Measurements from ENCODE around the gene CNOT3.
"Not testable (repeated sequence)": the region's sequence is repeated elsewhere in the genome, so short reads cannot be mapped to it uniquely, and the experiment has no call there.

CNOT3 gene
- 32.1 to 50.4 (median 35.9) reads per million in 9 experiments for total RNA-seq

GRCh38 chr19:54137699-54138488 is at the start of gene CNOT3:
CNOT3 (plus strand) TSS chr19:54137762; CDS start chr19:54142979, 5,217 bp downstream.
- peak within 1 kb of the TSS; percentile 86 to 95 for H3K4me3 Mint-ChIP-seq
- ATAC-seq (replicated peaks) (no peak), DNase-seq (peak; percentile 32 to 45 (median 33))
- peaks cover 36% of the 10 kb centered on the region for H3K36me3 Mint-ChIP-seq (ENCODE audit: insufficient read depth)
- peak within 1 kb of the TSS; percentile 89 to 98 for H3K27ac Mint-ChIP-seq
- H3K27me3 Mint-ChIP-seq = no peaks in the 10 kb centered on the region
- H3K4me1 Mint-ChIP-seq (ENCODE audit: low read depth in 2 of 2) = peaks cover 45 to 46% of the 10 kb centered on the region in 2 donors
- no peaks in the 10 kb centered on the region for H3K9me3 Mint-ChIP-seq

DNA sequence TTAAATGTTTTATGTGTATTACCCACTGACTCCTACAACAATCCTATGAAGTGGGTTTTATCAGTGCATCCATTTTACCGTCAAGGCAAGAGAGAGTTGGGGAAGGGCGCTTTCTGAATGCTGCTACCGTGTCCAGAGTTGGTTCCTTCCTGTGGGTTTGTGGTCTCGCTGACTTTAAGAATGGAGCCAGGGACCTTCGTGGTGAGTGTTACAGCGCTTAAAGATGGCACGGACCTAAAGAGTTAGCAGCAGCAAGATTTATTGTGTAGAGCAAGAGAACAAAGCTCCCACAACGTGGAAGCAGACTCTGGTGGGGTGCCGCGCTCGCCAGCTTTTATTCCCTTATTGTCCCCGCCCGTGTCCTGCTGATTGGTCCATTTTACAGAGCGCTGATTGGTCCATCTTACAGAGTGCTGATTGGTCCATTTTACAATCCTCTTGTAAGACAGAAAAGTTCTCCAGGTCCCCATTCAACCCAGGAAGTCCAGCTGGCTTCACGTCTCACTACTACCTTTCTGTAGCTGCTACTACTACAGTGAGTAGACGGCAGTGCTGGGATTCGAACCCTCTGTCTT is 43.0 kb upstream of the CNOT3 start:
- peak overlapping the region; percentile 15 to 61 for H3K4me3 Mint-ChIP-seq
- H3K36me3 Mint-ChIP-seq (ENCODE audit: insufficient read depth) = peaks cover 21% of the 10 kb centered on the region
- peaks cover 0 to 6% of the 10 kb centered on the region in 2 donors for H3K27me3 Mint-ChIP-seq
- peaks cover 7 to 11% of the 10 kb centered on the region in 2 donors for H3K4me1 Mint-ChIP-seq (ENCODE audit: low read depth in 2 of 2)
- DNase-seq (no peak), ATAC-seq (replicated peaks) (no peak)
- H3K27ac Mint-ChIP-seq = no peak overlapping the region
- no peaks in the 10 kb centered on the region for H3K9me3 Mint-ChIP-seq

- H3K4me1 Mint-ChIP-seq (ENCODE audit: low read depth in 2 of 2) = peaks cover 7 to 11% of the 10 kb centered on the region in 2 donors
- no peaks in the 10 kb centered on the region for H3K9me3 Mint-ChIP-seq
- H3K4me3 Mint-ChIP-seq = peak overlapping the region; percentile 61 to 85
- peak overlapping the region; percentile 93 to 98 for H3K27ac Mint-ChIP-seq
- DNase-seq (no peak), ATAC-seq (replicated peaks) (no peak)
- peaks cover 20% of the 10 kb centered on the region for H3K36me3 Mint-ChIP-seq (ENCODE audit: insufficient read depth)
- peaks cover 0 to 6% of the 10 kb centered on the region in 2 donors for H3K27me3 Mint-ChIP-seq
Measured at GRCh38 chr19:54095136-54095858, 42.3 kb upstream of the CNOT3 start.

DNA sequence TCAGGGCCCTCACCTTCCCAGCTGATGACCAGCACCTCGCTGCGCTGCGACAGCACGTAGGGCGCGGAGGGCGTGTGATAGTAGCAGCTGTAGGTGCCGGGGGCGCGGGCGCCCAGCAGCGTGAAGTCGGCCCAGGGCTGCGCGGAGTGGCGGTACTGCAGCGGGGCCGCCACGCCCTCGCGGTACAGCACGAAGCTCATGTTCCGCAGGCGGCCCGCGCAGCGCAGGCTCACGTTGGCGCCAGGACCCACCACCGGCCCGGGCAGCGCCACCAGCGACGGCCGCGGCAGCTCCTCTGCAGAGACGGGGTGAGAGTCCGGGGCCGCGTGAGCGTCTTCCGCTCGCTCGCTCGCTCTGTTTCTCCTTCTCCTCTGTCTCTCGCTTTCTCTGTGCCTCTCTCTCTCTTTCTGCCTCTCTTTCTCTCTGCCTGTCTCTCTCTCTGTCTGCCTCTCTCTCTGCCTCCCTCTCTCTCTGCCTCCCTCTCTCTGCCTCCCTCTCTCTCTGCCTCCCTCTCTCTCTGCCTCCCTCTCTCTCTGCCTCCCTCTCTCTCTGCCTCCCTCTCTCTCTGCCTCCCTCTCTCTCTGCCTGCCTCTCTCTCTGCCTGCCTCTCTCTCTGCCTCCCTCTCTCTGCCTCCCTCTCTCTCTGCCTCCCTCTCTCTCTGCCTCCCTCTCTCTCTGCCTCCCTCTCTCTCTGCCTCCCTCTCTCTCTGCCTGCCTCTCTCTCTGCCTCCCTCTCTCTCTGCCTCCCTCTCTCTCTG is 41.5 kb upstream of the CNOT3 start:
- ATAC-seq (replicated peaks) (peak; percentile 93), DNase-seq (peak; percentile 43 to 57 (median 50))
- H3K4me1 Mint-ChIP-seq (ENCODE audit: low read depth in 2 of 2) = peaks cover 7 to 11% of the 10 kb centered on the region in 2 donors
- H3K4me3 Mint-ChIP-seq = peak overlapping the region; percentile 61 to 85
- peaks cover 20% of the 10 kb centered on the region for H3K36me3 Mint-ChIP-seq (ENCODE audit: insufficient read depth)
- H3K27ac Mint-ChIP-seq = peak overlapping the region; percentile 93 to 98
- H3K9me3 Mint-ChIP-seq, H3K27me3 Mint-ChIP-seq: not testable (repeated sequence)

- H3K9me3 Mint-ChIP-seq = no peaks in the 10 kb centered on the region
- H3K4me1 Mint-ChIP-seq (ENCODE audit: low read depth in 2 of 2) = peaks cover 11 to 14% of the 10 kb centered on the region in 2 donors
- H3K27ac Mint-ChIP-seq = peak overlapping the region; percentile 93 to 98
- peaks cover 0 to 6% of the 10 kb centered on the region in 2 donors for H3K27me3 Mint-ChIP-seq
- ATAC-seq (replicated peaks) = peak; percentile 24
- H3K36me3 Mint-ChIP-seq (ENCODE audit: insufficient read depth) = peaks cover 20% of the 10 kb centered on the region
- no peak for DNase-seq
- peak overlapping the region; percentile 61 to 85 for H3K4me3 Mint-ChIP-seq
Measured at GRCh38 chr19:54096617-54097106, 40.9 kb upstream of the CNOT3 start.

DNA sequence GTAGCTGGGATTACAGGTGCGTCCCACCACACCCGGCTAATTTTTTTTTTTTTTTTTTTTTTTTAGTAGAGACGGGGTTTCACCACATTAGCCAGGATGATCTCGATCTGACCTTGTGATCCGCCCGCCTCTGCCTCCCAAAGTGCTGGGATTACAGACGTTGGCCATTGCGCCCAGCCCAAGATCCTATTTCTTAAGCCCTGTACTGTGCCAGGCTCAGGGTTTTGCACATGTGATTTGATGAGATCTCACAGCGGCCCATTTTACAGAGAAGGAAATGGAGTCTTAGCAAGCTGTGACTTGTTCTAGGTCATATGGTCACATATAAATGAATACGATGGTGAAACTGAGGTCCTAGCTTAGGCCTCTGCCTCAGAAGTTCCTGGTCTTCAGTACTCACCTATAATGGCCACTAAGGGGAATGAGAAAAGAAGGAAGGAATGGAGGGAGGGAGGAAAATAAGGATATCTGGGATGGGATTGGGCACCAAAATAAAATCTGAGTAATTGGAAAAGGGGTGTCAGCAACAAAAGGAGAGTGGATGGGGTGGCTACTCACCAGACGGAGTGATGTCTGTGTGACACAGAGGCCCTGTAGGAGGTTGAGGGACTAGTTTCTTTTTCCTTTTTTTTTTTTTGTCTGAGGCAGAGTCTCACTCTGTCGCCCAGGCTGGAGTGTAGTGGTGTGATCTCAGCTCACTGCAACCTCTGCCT is 38.2 kb upstream of the CNOT3 start:
- Mint-ChIP-seq H3K27ac (no peak overlapping the region), H3K9me3 (no peaks in the 10 kb centered on the region), H3K36me3 (ENCODE audit: insufficient read depth) (peaks cover 32% of the 10 kb centered on the region), H3K4me3 (no peak overlapping the region), H3K27me3 (no peaks in the 10 kb centered on the region), H3K4me1 (ENCODE audit: low read depth in 2 of 2) (peaks cover 21 to 29% of the 10 kb centered on the region in 2 donors)
- ATAC-seq (replicated peaks) (no peak), DNase-seq (no peak)

DNA sequence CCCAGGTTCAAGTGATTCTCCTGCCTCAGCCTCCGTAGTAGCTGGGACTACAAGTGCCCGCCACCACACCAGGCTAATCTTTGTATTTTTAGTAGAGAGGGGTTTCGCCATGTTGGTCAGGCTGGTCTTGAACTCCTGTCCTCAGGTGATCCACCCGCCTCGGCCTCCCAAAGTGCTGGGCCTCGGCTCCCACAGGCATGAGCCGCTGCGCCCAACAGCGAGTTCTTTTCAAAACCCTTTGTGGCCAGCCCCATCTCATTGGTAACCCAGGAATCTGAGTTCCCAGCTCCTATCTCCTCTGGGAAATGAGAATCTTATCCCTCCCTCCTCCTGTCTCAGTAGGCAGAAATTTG is 37.7 kb upstream of the CNOT3 start:
- H3K9me3 Mint-ChIP-seq; H3K27me3 Mint-ChIP-seq; H3K4me3 Mint-ChIP-seq; DNase-seq; H3K27ac Mint-ChIP-seq; ATAC-seq (replicated peaks): not testable (repeated sequence)
- Mint-ChIP-seq H3K36me3 (ENCODE audit: insufficient read depth) (peaks cover 33% of the 10 kb centered on the region), H3K4me1 (ENCODE audit: low read depth in 2 of 2) (peaks cover 21 to 31% of the 10 kb centered on the region in 2 donors)

DNA sequence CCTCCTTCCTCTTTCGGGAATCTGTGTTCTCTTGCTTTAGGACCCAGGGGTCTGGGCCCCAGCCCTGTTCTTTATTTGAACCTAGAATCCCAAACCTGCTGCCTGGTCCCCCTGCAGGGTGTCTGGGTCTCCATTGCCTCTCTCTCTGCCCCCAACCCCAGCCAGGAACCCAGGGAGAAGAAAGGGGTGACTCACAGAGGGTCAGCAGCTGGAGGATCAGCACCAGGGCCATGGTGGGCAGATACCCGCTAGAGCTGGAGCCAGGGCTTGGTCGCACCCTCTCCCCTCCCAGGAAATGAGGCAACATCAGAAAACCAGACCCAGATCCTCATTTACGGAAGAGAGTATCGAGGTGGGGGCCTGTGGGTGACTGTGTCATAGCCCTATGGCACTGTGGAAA is 37.0 kb upstream of the CNOT3 start, which contains the start of gene OSCAR:
OSCAR (minus strand) TSS at position 243 of the 400 bp plus-strand sequence; CDS start at position 232, 11 bp downstream.
- no peaks in the 10 kb centered on the region for H3K9me3 Mint-ChIP-seq
- ATAC-seq (replicated peaks) (no peak), DNase-seq (no peak)
- no peaks in the 10 kb centered on the region for H3K27me3 Mint-ChIP-seq
- H3K4me1 Mint-ChIP-seq (ENCODE audit: low read depth in 2 of 2) = peaks cover 21 to 37% of the 10 kb centered on the region in 2 donors
- H3K36me3 Mint-ChIP-seq (ENCODE audit: insufficient read depth) = peaks cover 36% of the 10 kb centered on the region
- peak within 1 kb of the TSS; percentile 10 to 15 for H3K27ac Mint-ChIP-seq
- H3K4me3 Mint-ChIP-seq = peak within 1 kb of the TSS; percentile 49 to 65

DNA sequence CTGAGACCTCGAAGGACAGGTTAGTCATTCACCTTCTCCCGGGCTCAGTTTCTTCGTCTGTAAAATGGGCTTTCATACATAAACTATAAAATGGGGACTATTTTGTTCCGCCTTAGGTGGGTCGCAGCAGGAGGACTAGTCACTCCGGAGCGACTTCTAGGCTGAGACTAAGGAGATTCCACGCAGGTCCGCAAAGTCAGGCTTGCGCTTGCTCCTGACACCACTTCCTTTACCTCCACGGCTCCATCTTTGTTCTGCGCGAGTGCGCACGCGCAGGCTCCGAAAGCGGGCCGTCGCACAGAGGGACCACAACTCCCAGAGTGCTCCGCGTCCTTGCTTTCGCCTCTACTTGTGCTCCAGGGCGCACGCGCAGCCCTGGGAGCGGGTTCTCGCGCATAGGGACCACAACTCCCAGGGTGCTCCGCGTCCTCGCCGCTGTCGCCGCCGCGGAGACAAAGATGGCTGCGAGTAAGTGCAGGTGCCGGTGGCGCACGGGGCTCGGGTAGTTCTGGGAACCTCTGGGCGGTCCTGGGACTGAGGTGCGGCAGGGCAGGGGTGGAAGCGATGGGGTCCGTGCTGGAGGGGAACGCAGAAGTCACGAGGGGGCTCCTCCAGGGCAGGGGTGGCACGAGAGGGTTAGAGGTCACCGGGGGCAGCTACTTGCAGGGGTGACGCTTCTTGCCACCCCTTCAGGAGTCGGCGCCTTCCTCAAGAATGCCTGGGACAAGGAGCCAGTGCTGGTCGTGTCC is 35.0 kb upstream of the CNOT3 start, which contains the start of gene NDUFA3:
NDUFA3 (plus strand) TSS at position 435 of the 749 bp plus-strand sequence; CDS start at position 459, 24 bp downstream.
- Mint-ChIP-seq H3K27me3 (no peaks in the 10 kb centered on the region), H3K27ac (peak within 1 kb of the TSS; percentile 93 to 96), H3K4me3 (peak within 1 kb of the TSS; percentile 93 to 99), H3K36me3 (ENCODE audit: insufficient read depth) (peaks cover 39% of the 10 kb centered on the region), H3K9me3 (no peaks in the 10 kb centered on the region), H3K4me1 (ENCODE audit: low read depth in 2 of 2) (peaks cover 18 to 31% of the 10 kb centered on the region in 2 donors)
- ATAC-seq (replicated peaks) (peak; percentile 99), DNase-seq (peak; percentile 95 to 97 (median 96))

- H3K36me3 Mint-ChIP-seq (ENCODE audit: insufficient read depth) = peaks cover 54% of the 10 kb centered on the region
- H3K27ac Mint-ChIP-seq = no peak overlapping the region
- no peak overlapping the region for H3K4me3 Mint-ChIP-seq
Measured at GRCh38 chr19:54104998-54105715, 32.4 kb upstream of the CNOT3 start.

GRCh38 chr19:54105796-54106195 is 31.8 kb upstream of the CNOT3 start:
- no peaks in the 10 kb centered on the region for H3K27me3 Mint-ChIP-seq
- DNase-seq (no peak), ATAC-seq (replicated peaks) (no peak)
- no peaks in the 10 kb centered on the region for H3K9me3 Mint-ChIP-seq
- peak overlapping the region in 1 of 2 donors; percentile 26 for H3K4me3 Mint-ChIP-seq
- no peak overlapping the region for H3K27ac Mint-ChIP-seq
- peaks cover 58% of the 10 kb centered on the region for H3K36me3 Mint-ChIP-seq (ENCODE audit: insufficient read depth)
- peaks cover 18 to 36% of the 10 kb centered on the region in 2 donors for H3K4me1 Mint-ChIP-seq (ENCODE audit: low read depth in 2 of 2)

More at GRCh38 chr19:54104998-54105715, 32.4 kb upstream of the CNOT3 start:
- Mint-ChIP-seq H3K4me1 (ENCODE audit: low read depth in 2 of 2) (peaks cover 18 to 32% of the 10 kb centered on the region in 2 donors), H3K27me3 (no peaks in the 10 kb centered on the region), H3K9me3 (no peaks in the 10 kb centered on the region)
- ATAC-seq (replicated peaks) (no peak), DNase-seq (no peak)
